ENCODE measurements around the gene INTS1. TPM values are rescaled to one million over a fixed set of nuclear protein-coding genes. Genes with fewer than 3 reads are reported as not detected.

The INTS1 gene, protein sequence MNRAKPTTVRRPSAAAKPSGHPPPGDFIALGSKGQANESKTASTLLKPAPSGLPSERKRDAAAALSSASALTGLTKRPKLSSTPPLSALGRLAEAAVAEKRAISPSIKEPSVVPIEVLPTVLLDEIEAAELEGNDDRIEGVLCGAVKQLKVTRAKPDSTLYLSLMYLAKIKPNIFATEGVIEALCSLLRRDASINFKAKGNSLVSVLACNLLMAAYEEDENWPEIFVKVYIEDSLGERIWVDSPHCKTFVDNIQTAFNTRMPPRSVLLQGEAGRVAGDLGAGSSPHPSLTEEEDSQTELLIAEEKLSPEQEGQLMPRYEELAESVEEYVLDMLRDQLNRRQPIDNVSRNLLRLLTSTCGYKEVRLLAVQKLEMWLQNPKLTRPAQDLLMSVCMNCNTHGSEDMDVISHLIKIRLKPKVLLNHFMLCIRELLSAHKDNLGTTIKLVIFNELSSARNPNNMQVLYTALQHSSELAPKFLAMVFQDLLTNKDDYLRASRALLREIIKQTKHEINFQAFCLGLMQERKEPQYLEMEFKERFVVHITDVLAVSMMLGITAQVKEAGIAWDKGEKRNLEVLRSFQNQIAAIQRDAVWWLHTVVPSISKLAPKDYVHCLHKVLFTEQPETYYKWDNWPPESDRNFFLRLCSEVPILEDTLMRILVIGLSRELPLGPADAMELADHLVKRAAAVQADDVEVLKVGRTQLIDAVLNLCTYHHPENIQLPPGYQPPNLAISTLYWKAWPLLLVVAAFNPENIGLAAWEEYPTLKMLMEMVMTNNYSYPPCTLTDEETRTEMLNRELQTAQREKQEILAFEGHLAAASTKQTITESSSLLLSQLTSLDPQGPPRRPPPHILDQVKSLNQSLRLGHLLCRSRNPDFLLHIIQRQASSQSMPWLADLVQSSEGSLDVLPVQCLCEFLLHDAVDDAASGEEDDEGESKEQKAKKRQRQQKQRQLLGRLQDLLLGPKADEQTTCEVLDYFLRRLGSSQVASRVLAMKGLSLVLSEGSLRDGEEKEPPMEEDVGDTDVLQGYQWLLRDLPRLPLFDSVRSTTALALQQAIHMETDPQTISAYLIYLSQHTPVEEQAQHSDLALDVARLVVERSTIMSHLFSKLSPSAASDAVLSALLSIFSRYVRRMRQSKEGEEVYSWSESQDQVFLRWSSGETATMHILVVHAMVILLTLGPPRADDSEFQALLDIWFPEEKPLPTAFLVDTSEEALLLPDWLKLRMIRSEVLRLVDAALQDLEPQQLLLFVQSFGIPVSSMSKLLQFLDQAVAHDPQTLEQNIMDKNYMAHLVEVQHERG (N-terminal part only)
- total RNA-seq (2013; cell fraction: nucleolus; rRNA removed), result 84.3 and 100.0 TPM in 2 replicates
- total RNA-seq (2014; rRNA removed), result 14.6 and 19.5 TPM in 2 replicates
- total RNA-seq (2014; rRNA removed; fragmentation: Illumina TruSeq; extraction: Trizol), result 6.9 and 10.0 TPM in 2 replicates
- total RNA-seq (2021), result 76.5 and 89.0 TPM in 2 replicates
- 15.0 TPM for polyA plus RNA-seq (2011; ENCODE audit: low read depth)
- 4.0 and 7.5 TPM in 2 replicates for polyA plus RNA-seq (2011; rRNA removed)
- polyA plus RNA-seq (2011; cell fraction: cytosol; rRNA removed), result 13.2 and 20.1 TPM in 2 replicates
- 171 and 228 TPM in 2 replicates for polyA plus RNA-seq (2011; cell fraction: nucleus; rRNA removed)
- 37.9 and 40.3 TPM in 2 replicates for polyA plus RNA-seq (2012)
- polyA plus RNA-seq (2014; fragmentation: Illumina TruSeq; extraction: Trizol), result 0.98 and 10.6 TPM in 2 replicates
- 1 to 10 TPM in 1 of 2 experiments, under 1 TPM in 1; 0.52 to 1.5 TPM for polyA plus RNA-seq (2014; fragmentation: Nextera tagmentation; extraction: Ambion mirVana)
- polyA plus RNA-seq (2014; rRNA removed), result 35.1 and 40.6 TPM in 2 replicates
- polyA plus RNA-seq (2016; fragmentation: Nextera tagmentation; extraction: Ambion mirVana), result 10 to 100 TPM; 37.0 to 38.3 TPM
- polyA minus RNA-seq (2011; rRNA and poly(A)+ RNA removed), result 10.7 and 23.6 TPM in 2 replicates
- 17.7 and 24.6 TPM in 2 replicates for polyA minus RNA-seq (2011; cell fraction: cytosol; rRNA and poly(A)+ RNA removed)
- 30.1 and 54.0 TPM in 2 replicates for polyA minus RNA-seq (2011; cell fraction: nucleus; rRNA and poly(A)+ RNA removed)
- percentile 63 among the genes with signal in this experiment for Bru-seq, nascent RNA
- percentile 76 among the genes with signal in this experiment for BruChase-seq, experiment 1, labeled RNA remaining after a 6-hour chase
- BruChase-seq, experiment 2, labeled RNA remaining after a 2-hour chase, result percentile 69 among the genes with signal in this experiment
- long read RNA-seq, experiment 1, partial matches to known transcripts, result 5 of 8 reads
- long read RNA-seq, experiment 1, other reads (novel, unspliced or antisense), result 3 of 8 reads
- long read RNA-seq, experiment 2, partial matches to known transcripts, result 1 of 2 reads
- long read RNA-seq, experiment 2, other reads (novel, unspliced or antisense), result 1 of 2 reads

DNA sequence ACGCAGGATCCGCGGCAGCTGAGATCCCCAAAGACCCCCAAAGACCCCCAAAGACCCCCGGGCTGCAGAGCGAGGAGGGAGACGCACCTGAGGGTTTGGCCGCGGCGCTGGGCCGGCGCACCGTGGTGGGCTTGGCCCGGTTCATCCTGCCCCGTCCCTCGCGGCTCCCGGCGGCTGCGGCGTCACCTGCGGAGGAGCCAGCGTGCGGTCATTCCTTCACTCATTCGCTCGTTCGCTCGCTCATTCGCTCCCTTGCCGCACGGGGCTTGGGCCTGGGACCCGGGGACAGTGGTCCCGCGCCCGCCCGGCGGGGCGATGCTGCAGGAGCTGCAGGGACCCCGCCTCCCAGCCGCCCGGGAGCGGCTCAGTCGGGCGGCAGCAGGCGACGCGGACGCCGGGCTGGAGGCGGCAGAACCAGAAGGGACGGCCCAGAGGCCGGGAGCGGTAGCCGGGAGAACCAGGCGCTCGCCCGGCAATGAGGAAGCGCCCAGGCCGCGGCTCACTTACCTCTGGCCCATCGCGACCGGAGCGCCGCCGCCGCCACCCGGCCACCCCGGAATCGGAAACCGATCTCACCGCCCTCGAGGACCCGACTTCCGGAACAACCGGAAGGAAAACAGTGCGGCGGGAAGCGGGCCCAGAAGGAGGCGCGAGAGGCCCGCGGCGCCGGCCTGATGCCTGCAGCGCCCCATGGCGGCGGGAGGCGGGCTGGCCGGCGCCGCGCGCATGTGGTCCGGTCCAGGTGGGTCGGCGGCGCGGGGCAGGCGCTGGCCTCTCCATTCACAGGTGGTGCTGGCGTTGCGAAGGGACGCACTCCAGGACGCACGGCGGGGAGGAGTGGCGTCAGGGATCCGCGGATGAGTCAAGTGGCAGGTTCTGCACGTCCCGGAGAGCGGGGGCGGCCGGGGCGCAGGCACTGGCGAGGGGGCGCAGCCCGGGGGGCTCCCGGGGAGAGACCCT, at the start of gene INTS1:
INTS1 (minus strand) TSS at position 574 of the 960 bp plus-strand sequence; CDS start at position 145, 429 bp downstream.
- Histone ChIP-seq H2AFZ (ENCODE audit: control insufficient read depth, low read depth, low read length) (peak within 1 kb of the TSS; percentile 80), H3K27ac (ENCODE audit: control insufficient read depth, insufficient read depth) (peak within 1 kb of the TSS; percentile 61), H3K36me3 (ENCODE audit: control insufficient read depth in 2 of 2, insufficient read depth in 2 of 2, low read length in 1 of 2) (peaks cover 0 to 3% of the 10 kb centered on the region in 2 experiments; a peak in 1 of 4 replicates), H3K79me2 (ENCODE audit: control insufficient read depth, insufficient read depth, low read length) (peaks cover 18% of the 10 kb centered on the region), H3K9me3 (replicated peaks; ENCODE audit: control insufficient read depth, insufficient read depth, low read length) (no peaks in the 10 kb centered on the region), H3K9ac (ENCODE audit: control insufficient read depth, insufficient read depth, low read length) (peak within 1 kb of the TSS; percentile 75), H3K4me2 (ENCODE audit: control insufficient read depth, insufficient read depth) (peak within 1 kb of the TSS; percentile 95), H3K4me3 (peak within 1 kb of the TSS; percentile 82), H3K27me3 (replicated peaks in 1 of 2; ENCODE audit: control insufficient read depth in 2 of 2, insufficient read depth in 2 of 2, low read length in 1 of 2) (no peaks in the 10 kb centered on the region), H4K20me1 (ENCODE audit: control insufficient read depth, insufficient read depth) (no peaks in the 10 kb centered on the region; the same call in 1 of the 2 replicates), H3K4me1 (ENCODE audit: control insufficient read depth, insufficient read depth, low read length) (peaks cover 26% of the 10 kb centered on the region)
- POLR2A ChIA-PET, result interaction anchor here (0.7 kb wide), 1 partner anchor 904 kb away, joined by 3 read pairs; no protein-coding TSS in a partner anchor
- FAIRE-seq (peak; percentile 71), DNase-seq (ENCODE audit: low read depth, low spot score) (peak; percentile 34), ATAC-seq (peak; percentile 95)
- 1% methylated on average over 98 of the region's 118 CpGs for WGBS (ENCODE audit: insufficient coverage, insufficient replicate concordance, low lambda C conversion rate, missing lambda C conversion rate)
- in situ Hi-C loops (cut with MboI) (no loop called here), intact Hi-C loops (cut with micrococcal nuclease; ENCODE audit: unreplicated experiment) (loop anchor here (2.0 to 5.0 kb wide), 2 partner anchors 29 to 63 kb away; no protein-coding TSS in a partner anchor)
- CTCF ChIA-PET, result interaction anchor here (1.4 kb wide), 1 partner anchor 706 kb away, joined by 3 read pairs; no protein-coding TSS in a partner anchor
- BruUV-seq (replicated peaks), result TSS peak; percentile 75
- RAD21 ChIA-PET (ENCODE audit: unreplicated experiment), result no interaction called here
- SMC1A ChIA-PET (ENCODE audit: uncharacterized antibody, unreplicated experiment), result interaction anchor here (0.9 kb wide), 1 partner anchor 733 kb away, joined by 3 read pairs; no protein-coding TSS in a partner anchor
- TF ChIP-seq DPF2 (IDR thresholded peaks at IDR 0.05) (peak; percentile 66), IRF4 (IDR thresholded peaks at IDR 0.05; ENCODE audit: low read depth, low read length) (no peak), MYB (IDR thresholded peaks at IDR 0.05; ENCODE audit: borderline replicate concordance, low read depth, low read length) (no peak), FOXM1 (IDR thresholded peaks at IDR 0.05; ENCODE audit: low read depth, low read length) (no peak), SREBF2 (IDR thresholded peaks at IDR 0.05; ENCODE audit: low read length) (peak; percentile 70), HDAC2 (IDR thresholded peaks at IDR 0.05) (no peak), ZNF384 (IDR thresholded peaks at IDR 0.05; ENCODE audit: borderline replicate concordance, low read depth, low read length) (no peak), MTA3 (IDR thresholded peaks at IDR 0.05; ENCODE audit: borderline replicate concordance, low read length) (no peak), YY1 (IDR thresholded peaks at IDR 0.05; ENCODE audit: low read depth, low read length) (peak; percentile 85)
- TF ChIP-seq, protein P1, sequence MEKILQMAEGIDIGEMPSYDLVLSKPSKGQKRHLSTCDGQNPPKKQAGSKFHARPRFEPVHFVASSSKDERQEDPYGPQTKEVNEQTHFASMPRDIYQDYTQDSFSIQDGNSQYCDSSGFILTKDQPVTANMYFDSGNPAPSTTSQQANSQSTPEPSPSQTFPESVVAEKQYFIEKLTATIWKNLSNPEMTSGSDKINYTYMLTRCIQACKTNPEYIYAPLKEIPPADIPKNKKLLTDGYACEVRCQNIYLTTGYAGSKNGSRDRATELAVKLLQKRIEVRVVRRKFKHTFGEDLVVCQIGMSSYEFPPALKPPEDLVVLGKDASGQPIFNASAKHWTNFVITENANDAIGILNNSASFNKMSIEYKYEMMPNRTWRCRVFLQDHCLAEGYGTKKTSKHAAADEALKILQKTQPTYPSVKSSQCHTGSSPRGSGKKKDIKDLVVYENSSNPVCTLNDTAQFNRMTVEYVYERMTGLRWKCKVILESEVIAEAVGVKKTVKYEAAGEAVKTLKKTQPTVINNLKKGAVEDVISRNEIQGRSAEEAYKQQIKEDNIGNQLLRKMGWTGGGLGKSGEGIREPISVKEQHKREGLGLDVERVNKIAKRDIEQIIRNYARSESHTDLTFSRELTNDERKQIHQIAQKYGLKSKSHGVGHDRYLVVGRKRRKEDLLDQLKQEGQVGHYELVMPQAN (conservative IDR thresholded peaks at IDR 0.05), result peak; percentile 78; the same call in 1 of the 2 replicates
- TF ChIP-seq, protein P2, sequence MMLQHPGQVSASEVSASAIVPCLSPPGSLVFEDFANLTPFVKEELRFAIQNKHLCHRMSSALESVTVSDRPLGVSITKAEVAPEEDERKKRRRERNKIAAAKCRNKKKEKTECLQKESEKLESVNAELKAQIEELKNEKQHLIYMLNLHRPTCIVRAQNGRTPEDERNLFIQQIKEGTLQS (IDR thresholded peaks at IDR 0.05; ENCODE audit: borderline replicate concordance, extremely low read depth, low read depth, low read length), result no peak

Measured in GM12878 (cell line).